NB4 (cell line): Measurements from ENCODE around the gene TCTN2.

ENCODE experiments used
- MAX ChIP-seq: IDR thresholded peaks from 2 replicates; pipeline ENCODE4 v1.6.1; 2011; ENCODE audit warnings: low read depth, low read length
- MYC ChIP-seq: IDR thresholded peaks from 2 replicates; pipeline ENCODE4 v1.6.1; 2011; ENCODE audit warnings: low read depth, low read length
- POLR2A ChIP-seq: IDR thresholded peaks from 2 replicates; pipeline ENCODE4 v1.6.1; 2011; ENCODE audit warnings: mild to moderate bottlenecking; ENCODE audit not compliant: insufficient read length; ENCODE audit errors: extremely low read depth
- TF ChIP-seq, protein P1 (sequence below): IDR thresholded peaks from one replicate; pipeline ENCODE4 v1.5.1; 2012; ENCODE audit warnings: low read depth, low read length

GRCh38 chr12:123683964-123684363, 13.1 kb downstream of the TCTN2 start:
- TF ChIP-seq, protein P1, sequence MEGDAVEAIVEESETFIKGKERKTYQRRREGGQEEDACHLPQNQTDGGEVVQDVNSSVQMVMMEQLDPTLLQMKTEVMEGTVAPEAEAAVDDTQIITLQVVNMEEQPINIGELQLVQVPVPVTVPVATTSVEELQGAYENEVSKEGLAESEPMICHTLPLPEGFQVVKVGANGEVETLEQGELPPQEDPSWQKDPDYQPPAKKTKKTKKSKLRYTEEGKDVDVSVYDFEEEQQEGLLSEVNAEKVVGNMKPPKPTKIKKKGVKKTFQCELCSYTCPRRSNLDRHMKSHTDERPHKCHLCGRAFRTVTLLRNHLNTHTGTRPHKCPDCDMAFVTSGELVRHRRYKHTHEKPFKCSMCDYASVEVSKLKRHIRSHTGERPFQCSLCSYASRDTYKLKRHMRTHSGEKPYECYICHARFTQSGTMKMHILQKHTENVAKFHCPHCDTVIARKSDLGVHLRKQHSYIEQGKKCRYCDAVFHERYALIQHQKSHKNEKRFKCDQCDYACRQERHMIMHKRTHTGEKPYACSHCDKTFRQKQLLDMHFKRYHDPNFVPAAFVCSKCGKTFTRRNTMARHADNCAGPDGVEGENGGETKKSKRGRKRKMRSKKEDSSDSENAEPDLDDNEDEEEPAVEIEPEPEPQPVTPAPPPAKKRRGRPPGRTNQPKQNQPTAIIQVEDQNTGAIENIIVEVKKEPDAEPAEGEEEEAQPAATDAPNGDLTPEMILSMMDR = no peak
- no peak for TF ChIP-seq MYC
- no peak for TF ChIP-seq POLR2A
- no peak for TF ChIP-seq MAX
